ENCODE data around the gene CCL17.
"Not testable (repeated sequence)": the region's sequence is repeated elsewhere in the genome, so short reads cannot be mapped to it uniquely, and the experiment has no call there.

Gene CCL17

DNA sequence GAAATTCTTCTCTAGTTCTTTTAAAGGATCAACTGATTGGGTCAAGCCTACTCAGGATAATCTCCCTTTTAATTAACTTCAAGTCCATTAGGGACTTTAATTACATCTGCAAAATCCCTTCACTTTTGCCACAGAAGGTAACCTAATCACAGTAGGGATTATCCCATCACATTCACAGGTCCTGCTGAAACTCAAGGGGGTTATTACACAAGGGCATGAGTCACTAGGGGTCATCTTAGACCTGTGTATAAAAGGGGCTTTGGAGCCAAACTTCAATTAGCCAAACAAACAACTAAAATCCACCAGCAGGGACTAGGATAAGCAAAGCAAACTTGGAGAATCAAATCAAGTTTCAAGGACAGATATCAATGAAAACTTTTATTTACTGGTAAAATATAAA, 23.3 kb downstream of the CCL17 start:
- Histone ChIP-seq H3K27me3 (no peaks in the 10 kb centered on the region), H3K36me3 (peaks cover 65% of the 10 kb centered on the region), H3K4me1 (ENCODE audit: control insufficient read depth in 1 of 2, insufficient read depth in 1 of 2, low read depth in 1 of 2, low read length in 1 of 2) (no peaks in the 10 kb centered on the region), H3K9me3 (no peaks in the 10 kb centered on the region), H3K27ac (no peak overlapping the region), H3K4me3 (ENCODE audit: low read depth in 1 of 2, low read length in 1 of 2) (no peak overlapping the region)
- no peak for TF ChIP-seq CTCF (IDR thresholded peaks at IDR 0.05)

DNA sequence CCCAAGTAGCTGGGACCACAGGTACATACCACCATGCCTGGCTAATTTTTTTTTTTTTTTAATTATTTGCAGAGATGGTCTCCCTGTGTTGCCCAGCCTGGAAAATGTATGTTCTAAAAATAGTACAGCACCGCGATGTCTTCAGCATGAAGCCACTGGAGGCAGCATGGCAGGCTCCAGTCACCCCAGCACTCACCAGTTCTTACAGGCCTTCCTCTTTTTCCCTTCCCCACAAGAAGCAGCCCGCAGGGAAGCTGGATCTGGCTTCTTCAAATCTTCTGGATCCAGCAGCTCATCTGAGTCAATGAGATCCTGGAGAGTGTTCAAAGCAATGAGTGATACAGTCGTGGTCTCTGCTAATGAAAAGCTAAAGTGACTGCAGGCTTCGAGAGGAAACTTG, 26.4 kb downstream of the CCL17 start:
- Histone ChIP-seq H3K36me3 (peaks cover 96% of the 10 kb centered on the region), H3K4me1 (ENCODE audit: control insufficient read depth in 1 of 2, insufficient read depth in 1 of 2, low read depth in 1 of 2, low read length in 1 of 2) (no peaks in the 10 kb centered on the region), H3K4me3 (ENCODE audit: low read depth in 1 of 2, low read length in 1 of 2) (no peak overlapping the region), H3K9me3 (no peaks in the 10 kb centered on the region), H3K27ac (no peak overlapping the region), H3K27me3 (no peaks in the 10 kb centered on the region)
- TF ChIP-seq CTCF (IDR thresholded peaks at IDR 0.05) = no peak

GRCh38 chr16:57432505-57432904, 27.9 kb downstream of the CCL17 start:
- Histone ChIP-seq H3K27me3 (no peaks in the 10 kb centered on the region), H3K4me3 (ENCODE audit: low read depth in 1 of 2, low read length in 1 of 2) (no peak overlapping the region), H3K4me1 (ENCODE audit: control insufficient read depth in 1 of 2, insufficient read depth in 1 of 2, low read depth in 1 of 2, low read length in 1 of 2) (no peaks in the 10 kb centered on the region), H3K9me3 (no peaks in the 10 kb centered on the region), H3K27ac (no peak overlapping the region), H3K36me3 (peaks cover 93% of the 10 kb centered on the region)
- no peak for TF ChIP-seq CTCF (IDR thresholded peaks at IDR 0.05)

DNA sequence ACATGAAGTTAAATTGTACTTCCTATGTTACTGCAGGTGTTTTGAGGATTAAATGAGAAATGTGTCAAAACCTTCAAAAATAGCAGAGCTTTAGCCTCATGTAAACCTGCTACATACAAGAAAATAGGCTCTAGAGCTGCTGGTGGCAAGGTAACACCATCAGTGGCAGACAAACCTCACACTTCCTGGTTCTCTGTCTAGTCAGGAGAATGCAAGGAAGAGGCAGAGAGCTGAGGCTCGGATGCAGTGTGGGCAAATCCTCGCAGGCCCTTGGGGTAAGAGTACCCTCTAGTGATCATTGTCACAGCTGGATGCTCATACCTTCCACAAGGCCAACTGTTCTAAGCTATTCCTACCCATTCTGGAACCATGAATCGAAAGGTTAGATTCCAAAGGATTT, 28.4 kb downstream of the CCL17 start:
- no peak overlapping the region for H3K4me3 ChIP-seq (ENCODE audit: low read depth in 1 of 2, low read length in 1 of 2)
- peaks cover 88% of the 10 kb centered on the region for H3K36me3 ChIP-seq
- H3K27ac ChIP-seq = no peak overlapping the region
- H3K27me3 ChIP-seq = no peaks in the 10 kb centered on the region
- H3K9me3 ChIP-seq = no peaks in the 10 kb centered on the region
- no peak for TF ChIP-seq CTCF (IDR thresholded peaks at IDR 0.05)
- H3K4me1 ChIP-seq (ENCODE audit: control insufficient read depth in 1 of 2, insufficient read depth in 1 of 2, low read depth in 1 of 2, low read length in 1 of 2) = no peaks in the 10 kb centered on the region

GRCh38 chr16:57434003-57434402, 29.4 kb downstream of the CCL17 start:
- no peaks in the 10 kb centered on the region for H3K4me1 ChIP-seq (ENCODE audit: control insufficient read depth in 1 of 2, insufficient read depth in 1 of 2, low read depth in 1 of 2, low read length in 1 of 2)
- peaks cover 84% of the 10 kb centered on the region for H3K36me3 ChIP-seq
- H3K27ac ChIP-seq = no peak overlapping the region
- H3K27me3 ChIP-seq = no peaks in the 10 kb centered on the region
- no peak for TF ChIP-seq CTCF (IDR thresholded peaks at IDR 0.05)
- no peak overlapping the region for H3K4me3 ChIP-seq (ENCODE audit: low read depth in 1 of 2, low read length in 1 of 2)
- peaks cover under 1% of the 10 kb centered on the region for H3K9me3 ChIP-seq

DNA sequence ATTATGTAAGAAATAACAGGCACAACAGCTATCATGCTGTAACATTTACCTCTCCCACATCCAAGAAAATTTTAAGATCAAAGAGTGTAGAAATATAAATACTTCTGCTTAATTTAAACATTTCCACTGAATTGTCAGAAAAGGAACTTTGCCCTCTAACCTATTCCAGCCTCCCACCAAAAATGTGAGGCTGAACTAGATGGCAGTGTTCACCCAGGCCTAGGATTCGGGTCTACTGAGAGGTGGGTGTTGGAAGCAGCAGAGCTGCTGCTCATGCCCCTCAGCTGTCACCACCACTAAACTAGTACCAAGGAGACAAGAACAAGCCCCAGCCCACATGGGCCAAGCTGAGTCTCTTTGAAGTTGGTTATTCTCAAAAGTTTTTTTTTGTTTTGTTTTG, 31.3 kb downstream of the CCL17 start:
- H3K27me3 ChIP-seq = no peaks in the 10 kb centered on the region
- no peak overlapping the region for H3K27ac ChIP-seq
- H3K4me3 ChIP-seq (ENCODE audit: low read depth in 1 of 2, low read length in 1 of 2) = no peak overlapping the region
- H3K9me3 ChIP-seq = peaks cover 16% of the 10 kb centered on the region
- peaks cover 82% of the 10 kb centered on the region for H3K36me3 ChIP-seq
- TF ChIP-seq CTCF (IDR thresholded peaks at IDR 0.05) = no peak
- H3K4me1 ChIP-seq (ENCODE audit: control insufficient read depth in 1 of 2, insufficient read depth in 1 of 2, low read depth in 1 of 2, low read length in 1 of 2) = no peaks in the 10 kb centered on the region

DNA sequence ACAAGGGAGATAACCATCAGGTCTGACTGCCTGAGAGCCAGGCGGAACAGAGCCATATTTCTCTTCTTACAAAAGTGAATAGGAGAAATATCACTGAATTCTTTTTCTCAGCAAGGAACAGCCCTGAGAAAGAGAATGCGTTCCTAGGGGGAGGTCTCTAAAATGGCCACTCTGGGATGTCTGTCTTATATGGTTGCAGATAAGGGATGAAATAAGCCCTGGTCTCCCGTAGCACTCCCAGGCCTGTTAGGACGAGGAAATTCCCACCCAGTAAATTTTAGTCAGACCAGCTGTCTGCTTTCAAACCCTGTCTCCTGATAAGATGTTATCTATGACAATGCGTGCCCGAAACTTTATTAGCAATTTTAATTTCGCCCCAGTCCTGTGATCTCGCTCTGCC, 35.4 kb downstream of the CCL17 start:
- not testable (repeated sequence) for H3K4me3 ChIP-seq (ENCODE audit: low read depth in 1 of 2, low read length in 1 of 2); H3K27me3 ChIP-seq; H3K27ac ChIP-seq; H3K4me1 ChIP-seq (ENCODE audit: control insufficient read depth in 1 of 2, insufficient read depth in 1 of 2, low read depth in 1 of 2, low read length in 1 of 2)
- peaks cover 41% of the 10 kb centered on the region for H3K36me3 ChIP-seq
- peaks cover 20% of the 10 kb centered on the region for H3K9me3 ChIP-seq

- H3K4me1 ChIP-seq (ENCODE audit: control insufficient read depth in 1 of 2, insufficient read depth in 1 of 2, low read depth in 1 of 2, low read length in 1 of 2); H3K27me3 ChIP-seq; H3K27ac ChIP-seq; H3K4me3 ChIP-seq (ENCODE audit: low read depth in 1 of 2, low read length in 1 of 2): not testable (repeated sequence)
- H3K36me3 ChIP-seq = peaks cover 35% of the 10 kb centered on the region
- peaks cover 20% of the 10 kb centered on the region for H3K9me3 ChIP-seq
Observed at GRCh38 chr16:57440551-57440950, 36.0 kb downstream of the CCL17 start.

All from neutrophil (primary cell).